Heart left ventricle (tissue), 16 donors: ENCODE data around the gene BMPR1A. TPM values are rescaled to one million over a fixed set of nuclear protein-coding genes. Genes with fewer than 3 reads are reported as not detected.
A peak's percentile ranks its signal among the peaks of the same experiment; 100 is the strongest.
"Not testable (repeated sequence)": the region's sequence is repeated elsewhere in the genome, so short reads cannot be mapped to it uniquely, and the experiment has no call there.

Experiments
- ATAC-seq, 4 donors: fragments of 200-7000 bp; cut with Tn5 transposase; one replicate each; pipeline ENCODE4 v1.9.1; 2020 to 2022; ENCODE audit warnings: moderate library complexity in 4 of 4, mild to moderate bottlenecking in 3 of 4, moderate number of reproducible peaks in 1 of 4
- DNase-seq, 5 donors: peaks; one replicate each; pipeline ENCODE4 v3.0.0-alpha.2; 2020
- H3K27ac ChIP-seq, 12 donors: fragments of 200-600 bp; sonication (generic) in 4 of 12; one replicate each; pipeline versions ENCODE4 v1.5.0 to v1.8.0; 2016 to 2022; ENCODE audit warnings: mild to moderate bottlenecking in 2 of 12
- H3K27me3 ChIP-seq, 9 donors: fragments of 200-600 bp; sonication (generic) in 2 of 9; one replicate each; pipeline versions ENCODE4 v1.5.1 to v1.8.0; 2016 to 2022; ENCODE audit warnings: mild to moderate bottlenecking in 3 of 9
- H3K36me3 ChIP-seq, 9 donors: fragments of 200-600 bp; sonication (generic) in 2 of 9; one replicate each; pipeline versions ENCODE4 v1.5.0 to v1.8.0; 2018 to 2022; ENCODE audit warnings: mild to moderate bottlenecking in 2 of 9
- H3K4me1 ChIP-seq, 12 donors: fragments of 200-600 bp; sonication (generic) in 4 of 12; one replicate each; pipeline versions ENCODE4 v1.5.0 to v1.8.0; 2016 to 2022; ENCODE audit warnings: mild to moderate bottlenecking in 3 of 12
- H3K4me3 ChIP-seq, 12 donors: fragments of 200-600 bp; sonication (generic) in 4 of 12; one replicate each; pipeline versions ENCODE4 v1.5.0 to v1.8.0; 2017 to 2022; ENCODE audit warnings: mild to moderate bottlenecking in 9 of 12, moderate library complexity in 4 of 12
- H3K9me3 ChIP-seq, 12 donors: fragments of 200-600 bp; sonication (generic) in 4 of 12; one replicate each; pipeline versions ENCODE4 v1.5.0 to v1.8.0; 2016 to 2022; ENCODE audit warnings: mild to moderate bottlenecking in 1 of 12
- CTCF ChIP-seq, 12 donors: fragments of 200-600 bp; sonication (generic) in 4 of 12; IDR thresholded peaks; one replicate each; pipeline versions ENCODE4 v1.5.0 to v1.8.0; 2018 to 2022; ENCODE audit warnings: antibody characterized with exemption in 12 of 12, mild to moderate bottlenecking in 5 of 12
- POLR2A ChIP-seq, 2 donors: fragments of 450-650 bp; IDR thresholded peaks; one replicate each; pipeline ENCODE4 v1.6.1; 2017; ENCODE audit warnings: antibody characterized with exemption in 2 of 2, mild to moderate bottlenecking in 2 of 2, moderate library complexity in 2 of 2
- WGBS, 4 donors: extraction: QIAGEN DNeasy Blood & Tissue Kit in 2 of 4; methylation state at CpG; one replicate each; pipeline versions ENCODE4 v1.1.5 to v1.1.7; 2013 to 2018; 5-methylcytosine and 5-hydroxymethylcytosine counted together
- intact Hi-C, 10 donors: fragments of 100-400 bp; cut with DNase I; formaldehyde crosslinking; loops; one replicate each; pipeline versions ENCODE4 v1.11.1 to v1.14.2; 2022
- polyA plus RNA-seq, 2 donors: library from polyadenylated mRNA; stranded (reverse); fragments of 200-250 nt; gene quantifications; one replicate each; pipeline ENCODE4 v1.2.3, GENCODE V29; 2013
- total RNA-seq, 9 donors: library from RNA; depleted of rRNA in 2 of 9; stranded (reverse); fragments of >200 nt in 2 of 9; fragmentation: NEBNext Ultra II Directional in 3 of 9; extraction: Animal tissue kit (Norgen Biotek cat#: 25700) in 3 of 9; gene quantifications; one replicate each; pipeline versions ENCODE4 v1.1.0 to v1.2.4, GENCODE V29; 2016 to 2023
- donor health status: ischemic (EF 13 %, LVEDD 7.1; RV severe dilation, severe dysfunction).
- donor health status: healthy with polysubstance abuse.
- donor health status: DM: no; HTN: yes; CAD: no.
- donor health status: DM: no; HTN: no; CAD: no.
- donor health status: ischemic (EF 25% LVEDD 6.9; RV normal size, moderate dysfunction).
- donor health status: ischemic (EF 25% LVEDD 5.7; RV mildly dilated, moderate dysfunction).
- donor health status: healthy.
- donor health status: DM: yes; HTN: yes; CAD: no.
- donor health status: ischemic (EF 35%, LVEDD 5.7; RV mildly dilated, moderate dysfunction).
- donor health status: nonischemic (EF 11% LVEDD 7.7; RV severe dilation, severe dysfunction).
- donor health status: DM: yes; HTN: yes; CAD: no.
- donor health status: PGD.
- donor health status: ischemic (EF 29% LVEDD 5.4; RV normal size, mild dysfunction).
- donor health status: nonischemic (EF 23%, LVEDD 6.1; RV moderate dilation, normal function).

The BMPR1A gene
- total and polyA plus RNA-seq, 11 donors, result 6.3 to 72.0 (median 40.1) TPM

- H3K4me1 ChIP-seq, result peaks cover 0 to 43% (median 27%) of the 10 kb centered on the region in 12 donors
- DNase-seq, result no peak
- H3K4me3 ChIP-seq, result no peak overlapping the region
- intact Hi-C loops, result loop anchor here in 2 of 10 donors (10.0 kb wide), 1 partner anchor 118 kb away; the partner anchor contains the start of genes GLUD1 (in 2 of the 2) and SHLD2 (in 2 of the 2)
- H3K27me3 ChIP-seq, result no peaks in the 10 kb centered on the region
- no peak for ATAC-seq
- H3K36me3 ChIP-seq, result no peaks in the 10 kb centered on the region
- no peak overlapping the region for H3K27ac ChIP-seq
- TF ChIP-seq CTCF (IDR thresholded peaks at IDR 0.05) (no peak), POLR2A (IDR thresholded peaks at IDR 0.05) (no peak)
- H3K9me3 ChIP-seq, result no peaks in the 10 kb centered on the region
- 91 to 98% (median 97%) methylated on average over 5 of the region's 5 CpGs for WGBS, 4 donors
Measured at GRCh38 chr10:86976362-86977056, 220.1 kb downstream of the BMPR1A start.

GRCh38 chr10:86978457-86978856 lies 222.0 kb downstream of the BMPR1A start:
- not testable (repeated sequence) for H3K36me3 ChIP-seq, H3K4me3 ChIP-seq, DNase-seq, H3K9me3 ChIP-seq, H3K27me3 ChIP-seq, ATAC-seq
- Histone ChIP-seq H3K27ac (peak overlapping the region in 10 of 12 donors; percentile 22 to 73 (median 46)), H3K4me1 (peaks cover 0 to 37% (median 21%) of the 10 kb centered on the region in 12 donors)
- intact Hi-C loops, result loop anchor here in 2 of 10 donors (10.0 kb wide), 1 partner anchor 116 kb away; the partner anchor contains the start of genes GLUD1 (in 2 of the 2) and SHLD2 (in 2 of the 2)
- 84 to 89% (median 87%) methylated on average over 3 of the region's 3 CpGs for WGBS, 4 donors

- no peaks in the 10 kb centered on the region for H3K9me3 ChIP-seq
- peak overlapping the region; percentile 3 to 88 (median 68) for H3K27ac ChIP-seq
- TF ChIP-seq CTCF (IDR thresholded peaks at IDR 0.05) (no peak), POLR2A (IDR thresholded peaks at IDR 0.05) (no peak)
- H3K4me1 ChIP-seq, result peaks cover 0 to 37% (median 21%) of the 10 kb centered on the region in 12 donors
- DNase-seq (no peak), ATAC-seq (no peak)
- no peak overlapping the region for H3K4me3 ChIP-seq
- H3K27me3 ChIP-seq, result no peaks in the 10 kb centered on the region
- intact Hi-C loops, result loop anchor here in 2 of 10 donors (10.0 kb wide), 1 partner anchor 115 kb away; the partner anchor contains the start of genes GLUD1 (in 2 of the 2) and SHLD2 (in 2 of the 2)
- WGBS, 4 donors, result 69 to 95% (median 82%) methylated on average over 4 of the region's 4 CpGs
- H3K36me3 ChIP-seq, result no peaks in the 10 kb centered on the region
Measured at GRCh38 chr10:86979296-86979818, 222.9 kb downstream of the BMPR1A start.

GRCh38 chr10:86979977-86980448 lies 223.6 kb downstream of the BMPR1A start:
- intact Hi-C loops, result loop anchor here in 2 of 10 donors (10.0 kb wide), 1 partner anchor 115 kb away; the partner anchor contains the start of genes GLUD1 (in 2 of the 2) and SHLD2 (in 2 of the 2)
- Histone ChIP-seq H3K36me3 (no peaks in the 10 kb centered on the region), H3K27me3 (no peaks in the 10 kb centered on the region), H3K4me1 (peaks cover 0 to 37% (median 21%) of the 10 kb centered on the region in 12 donors), H3K4me3 (no peak overlapping the region), H3K9me3 (no peaks in the 10 kb centered on the region), H3K27ac (peak overlapping the region; percentile 3 to 88 (median 69))
- ATAC-seq (peak; percentile 72 to 96 (median 92)), DNase-seq (peak; percentile 58 to 83 (median 62))
- TF ChIP-seq POLR2A (IDR thresholded peaks at IDR 0.05), result no peak
- no peak for TF ChIP-seq CTCF (IDR thresholded peaks at IDR 0.05)
- 0 to 16% (median 4%) methylated on average over 3 of the region's 3 CpGs for WGBS, 4 donors

- H3K36me3 ChIP-seq, DNase-seq, H3K27me3 ChIP-seq, intact Hi-C loops, H3K4me3 ChIP-seq, H3K9me3 ChIP-seq: not testable (repeated sequence)
- peak overlapping the region in 8 of 12 donors; percentile 67 to 88 (median 74) for H3K27ac ChIP-seq
- peaks cover 0 to 37% (median 21%) of the 10 kb centered on the region in 12 donors for H3K4me1 ChIP-seq
- ATAC-seq, result peak in 3 of 4 donors; percentile 3 to 20 (median 16)
- 74 to 77% (median 75%) methylated on average over 6 of the region's 6 CpGs for WGBS, 4 donors
Measured at GRCh38 chr10:86981020-86981419, 224.6 kb downstream of the BMPR1A start.
